GM12878 (cell line): ENCODE results near the gene ERO1A. TPM values are rescaled to one million over a fixed set of nuclear protein-coding genes. Genes with fewer than 3 reads are reported as not detected.

Experiments
- ATAC-seq: fragments of 200-7000 bp; cut with Tn5 transposase; 3 replicates; pipeline ENCODE4 v1.9.1; 2020; ENCODE audit warnings: mild to moderate bottlenecking, moderate library complexity
- BruUV-seq: library from RNA; stranded (reverse); fragments of 400-500 nt; replicated peaks from 2 replicates; lab custom pipeline; 2021; lab: Mats Ljungman, UMichigan
- CTCF ChIA-PET: fragments of 300-600 bp; sonication (Branson Sonifier 250); formaldehyde crosslinking; extraction: SDS; loops from one replicate; lab custom pipeline; 2021; ENCODE audit warnings: inconsistent platforms; lab: Yijun Ruan, JAX
- POLR2A ChIA-PET: fragments of 350-600 bp; formaldehyde crosslinking; extraction: SDS; loops from one replicate; lab custom pipeline; 2021; ENCODE audit warnings: inconsistent platforms; lab: Charles Lee
- RAD21 ChIA-PET: fragments of 300-600 bp; sonication (Branson Sonifier 250); formaldehyde crosslinking; loops from one replicate; lab custom pipeline; 2023; ENCODE audit warnings: antibody characterized with exemption; ENCODE audit not compliant: unreplicated experiment; lab: Charles Lee
- SMC1A ChIA-PET: fragments of 300-600 bp; sonication (Branson Sonifier 250); formaldehyde crosslinking; loops from one replicate; lab custom pipeline; 2023; ENCODE audit not compliant: unreplicated experiment, uncharacterized antibody; lab: Charles Lee
- DNase-seq: peaks from one replicate; pipeline ENCODE4 v3.0.0-alpha.2; 2011; ENCODE audit warnings: low read depth, low spot score
- FAIRE-seq: peaks from 3 replicates; lab custom pipeline; 2011; peaks lifted over from hg19 to GRCh38; lab: Jason Lieb, UNC
- H2AFZ ChIP-seq: 2 replicates; pipeline ENCODE4 v1.6.0; 2011; ENCODE audit warnings: low read depth, low read length, control low read depth; ENCODE audit not compliant: control insufficient read depth
- H3K27ac ChIP-seq: 2 replicates; pipeline ENCODE4 v1.5.1; 2011; ENCODE audit warnings: control low read depth; ENCODE audit not compliant: control insufficient read depth, insufficient read depth
- H3K27me3 ChIP-seq, 2 experiments: replicated peaks in 1 of 2; 2 replicates each; pipeline versions ENCODE4 v1.6.0 to v1.6.1; 2011; ENCODE audit warnings: low read length in 1 of 2; ENCODE audit not compliant: control insufficient read depth in 2 of 2, insufficient read depth in 2 of 2
- H3K36me3 ChIP-seq, 2 experiments: 2 replicates each; pipeline ENCODE4 v1.5.1; 2011; ENCODE audit warnings: low read length in 1 of 2; ENCODE audit not compliant: control insufficient read depth in 2 of 2, insufficient read depth in 2 of 2
- H3K4me1 ChIP-seq: 2 replicates; pipeline ENCODE4 v1.6.1; 2011; ENCODE audit warnings: mild to moderate bottlenecking, low read length, moderate library complexity, mixed read lengths; ENCODE audit not compliant: control insufficient read depth, insufficient read depth
- H3K4me2 ChIP-seq: 2 replicates; pipeline ENCODE4 v1.6.0; 2011; ENCODE audit warnings: control low read depth; ENCODE audit not compliant: control insufficient read depth, insufficient read depth
- H3K4me3 ChIP-seq: fragments of 200-600 bp; sonication (generic); 2 replicates; pipeline ENCODE4 v1.5.1; 2016
- H3K79me2 ChIP-seq: 2 replicates; pipeline ENCODE4 v1.6.0; 2011; ENCODE audit warnings: low read length; ENCODE audit not compliant: control insufficient read depth, insufficient read depth
- H3K9ac ChIP-seq: 2 replicates; pipeline ENCODE4 v1.8.0; 2011; ENCODE audit warnings: low read length, control low read depth, mixed read lengths; ENCODE audit not compliant: control insufficient read depth, insufficient read depth
- H3K9me3 ChIP-seq: replicated peaks from 3 replicates; pipeline ENCODE4 v1.5.1; 2011; ENCODE audit warnings: mild to moderate bottlenecking, low read length; ENCODE audit not compliant: control insufficient read depth, insufficient read depth
- H4K20me1 ChIP-seq: 2 replicates; pipeline ENCODE4 v1.6.0; 2011; ENCODE audit not compliant: control insufficient read depth, insufficient read depth
- BHLHE40 ChIP-seq, 2 experiments: fragments of 450-650 bp in 1 of 2; IDR thresholded peaks; 2 replicates each; pipeline ENCODE4 v1.6.1; 2011 to 2017; ENCODE audit warnings: low read depth in 2 of 2, borderline replicate concordance in 1 of 2, improper control_type of control experiment in 1 of 2, low read length in 1 of 2, mild to moderate bottlenecking in 1 of 2
- BRCA1 ChIP-seq: IDR thresholded peaks from 2 replicates; pipeline ENCODE4 v1.6.1; 2011; ENCODE audit warnings: low read depth, low read length, improper control_type of control experiment
- HDAC6 ChIP-seq: fragments of 200-600 bp; sonication (generic); IDR thresholded peaks from one replicate; pipeline ENCODE4 v1.8.0; 2017; ENCODE audit warnings: antibody characterized with exemption; ENCODE audit not compliant: unreplicated experiment
- NKRF ChIP-seq: fragments of 450-650 bp; conservative IDR thresholded peaks from 2 replicates; pipeline ENCODE4 v1.6.1; 2017; ENCODE audit warnings: mild to moderate bottlenecking, moderate library complexity
- ZBTB40 ChIP-seq: fragments of 450-650 bp; IDR thresholded peaks from 2 replicates; pipeline ENCODE4 v1.6.1; 2016; ENCODE audit warnings: mild to moderate bottlenecking, moderate library complexity, borderline replicate concordance
- ZNF687 ChIP-seq: fragments of 450-650 bp; IDR thresholded peaks from 2 replicates; pipeline ENCODE4 v1.6.1; 2017; ENCODE audit warnings: mild to moderate bottlenecking, moderate library complexity
- WGBS: methylation state at CpG from one replicate; pipeline ENCODE4 v1.1.6; 2016; ENCODE audit warnings: low lambda C conversion rate; ENCODE audit not compliant: insufficient replicate concordance, insufficient coverage; ENCODE audit errors: missing lambda C conversion rate; 5-methylcytosine and 5-hydroxymethylcytosine counted together
- in situ Hi-C: fragments of 300-500 bp; cut with MboI; formaldehyde crosslinking; loops from 9 replicates; pipeline ENCODE4 v1.14.3; 2018; ENCODE audit warnings: mixed read lengths
- intact Hi-C: fragments of 100-400 bp; cut with micrococcal nuclease; formaldehyde crosslinking; loops from one replicate; pipeline ENCODE4 v1.14.2; 2022; ENCODE audit not compliant: unreplicated experiment
- polyA plus RNA-seq, 11 experiments: library from polyadenylated mRNA; depleted of rRNA in 4 of 11; unstranded in 6 of 11; stranded (reverse) in 5 of 11; fragments of >200 nt; fragmentation: Nextera tagmentation in 4 of 11; fragmentation: Illumina TruSeq in 1 of 11; extraction: Ambion mirVana in 4 of 11; extraction: Trizol in 1 of 11; gene quantifications; 1 replicate in 1 of 11; 2 replicates in 10 of 11; pipeline versions ENCODE4 v1.2.1 to v1.2.3, GENCODE V29; 2011 to 2016; ENCODE audit warnings: inconsistent platforms in 2 of 11, missing spikeins in 2 of 11, low read depth in 1 of 11
- total RNA-seq, 4 experiments: library from RNA; depleted of rRNA in 3 of 4; stranded (reverse); fragments of >200 nt in 3 of 4; fragmentation: Illumina TruSeq in 1 of 4; extraction: Trizol in 1 of 4; gene quantifications; 2 replicates each; pipeline versions ENCODE4 v1.2.1 to v1.2.3, GENCODE V29; 2013 to 2021

ERO1A gene
- total and polyA plus RNA-seq, 10 of the 15 experiments (the other 5 are each of a cell fraction or from before 2014, with no cell fraction given): 17.5 to 93.1 (median 48.5) TPM

GRCh38 chr14:52693036-52693435, 2.3 kb downstream of the ERO1A start (continued):
- TF ChIP-seq ZNF687 (no peak), BRCA1 (no peak)
- TF ChIP-seq, all 136 proteins: peak for 0

GRCh38 chr14:52692248-52692962, 3.0 kb downstream of the ERO1A start:
- Histone ChIP-seq H3K36me3 (peaks cover 0 to 4% of the 10 kb centered on the region in 2 experiments; a peak in 2 of 4 replicates), H3K4me3 (peak overlapping the region; percentile 48; the same call in 1 of the 2 replicates), H3K4me2 (peak overlapping the region; percentile 40), H4K20me1 (peaks cover 7% of the 10 kb centered on the region), H3K27me3 (no peaks in the 10 kb centered on the region), H3K79me2 (peaks cover 82% of the 10 kb centered on the region), H3K4me1 (0 out of 2 replicates have a peak, but pooled peaks cover 3% of the 10 kb centered on the region), H3K27ac (no peak overlapping the region), H3K9ac (peak overlapping the region; percentile 45; the same call in 1 of the 2 replicates), H2AFZ (no peak overlapping the region), H3K9me3 (no peaks in the 10 kb centered on the region)
- ATAC-seq: no peak
- CTCF ChIA-PET: interaction anchor here (0.9 to 1.5 kb wide), 3 partner anchors 12 to 43 kb away, joined by 3 to 4 read pairs (median 3); partner anchors contain the start of gene PSMC6
- in situ Hi-C loops (no loop called here), intact Hi-C loops (loop anchor here (5.0 to 10.0 kb wide), 2 partner anchors 95 to 148 kb away; no protein-coding TSS in a partner anchor)
- POLR2A ChIA-PET: interaction anchor here (1.4 to 1.5 kb wide), 2 partner anchors 21 to 31 kb away, joined by 3 to 4 read pairs; no protein-coding TSS in a partner anchor
- no peak for FAIRE-seq
- SMC1A ChIA-PET: interaction anchor here (0.6 to 2.2 kb wide), 9 partner anchors 9 to 142 kb away, joined by 3 to 6 read pairs (median 3); partner anchors contain the start of gene TXNDC16
- no peak for DNase-seq
- WGBS: 75% methylated on average over 5 of the region's 5 CpGs
- BruUV-seq: TSS peak; percentile 45
- RAD21 ChIA-PET: no interaction called here
- no peak for TF ChIP-seq BHLHE40 (IDR thresholded peaks at IDR 0.05; ENCODE audit: borderline replicate concordance in 1 of 2, low read depth in 2 of 2, low read length in 1 of 2)
- no peak for TF ChIP-seq HDAC6
- no peak for TF ChIP-seq NKRF
- no peak for TF ChIP-seq ZBTB40
